ENCODE data around the gene NRROS. TPM values are rescaled to one million over a fixed set of nuclear protein-coding genes. Genes with fewer than 3 reads are reported as not detected.

The NRROS gene
- total and polyA plus RNA-seq, 2 experiments from 2014 or later, result 0.33 TPM; not detected in 1

- Histone ChIP-seq H3K4me3 (no peak overlapping the region), H3K27me3 (no peaks in the 10 kb centered on the region), H3K4me2 (no peak overlapping the region), H3K9me3 (ENCODE audit: low read depth) (no peaks in the 10 kb centered on the region), H3K36me3 (replicated peaks; ENCODE audit: insufficient read depth, low read depth) (no peaks in the 10 kb centered on the region), H3K4me1 (ENCODE audit: insufficient read depth) (no peaks in the 10 kb centered on the region), H3K79me2 (no peaks in the 10 kb centered on the region), H3K27ac (no peak overlapping the region), H3K9me2 (replicated peaks; ENCODE audit: insufficient read depth) (no peaks in the 10 kb centered on the region), H2AFZ (no peak overlapping the region), H4K20me1 (ENCODE audit: insufficient read depth, poor library complexity, severe bottlenecking) (no peaks in the 10 kb centered on the region)
- TF ChIP-seq EZH2phosphoT487 (IDR thresholded peaks at IDR 0.05; ENCODE audit: low read depth, severe bottlenecking, unreplicated experiment), result no peak
- no peak for TF ChIP-seq EZH2 (IDR thresholded peaks at IDR 0.05; ENCODE audit: borderline replicate concordance)
- TF ChIP-seq, protein P1, sequence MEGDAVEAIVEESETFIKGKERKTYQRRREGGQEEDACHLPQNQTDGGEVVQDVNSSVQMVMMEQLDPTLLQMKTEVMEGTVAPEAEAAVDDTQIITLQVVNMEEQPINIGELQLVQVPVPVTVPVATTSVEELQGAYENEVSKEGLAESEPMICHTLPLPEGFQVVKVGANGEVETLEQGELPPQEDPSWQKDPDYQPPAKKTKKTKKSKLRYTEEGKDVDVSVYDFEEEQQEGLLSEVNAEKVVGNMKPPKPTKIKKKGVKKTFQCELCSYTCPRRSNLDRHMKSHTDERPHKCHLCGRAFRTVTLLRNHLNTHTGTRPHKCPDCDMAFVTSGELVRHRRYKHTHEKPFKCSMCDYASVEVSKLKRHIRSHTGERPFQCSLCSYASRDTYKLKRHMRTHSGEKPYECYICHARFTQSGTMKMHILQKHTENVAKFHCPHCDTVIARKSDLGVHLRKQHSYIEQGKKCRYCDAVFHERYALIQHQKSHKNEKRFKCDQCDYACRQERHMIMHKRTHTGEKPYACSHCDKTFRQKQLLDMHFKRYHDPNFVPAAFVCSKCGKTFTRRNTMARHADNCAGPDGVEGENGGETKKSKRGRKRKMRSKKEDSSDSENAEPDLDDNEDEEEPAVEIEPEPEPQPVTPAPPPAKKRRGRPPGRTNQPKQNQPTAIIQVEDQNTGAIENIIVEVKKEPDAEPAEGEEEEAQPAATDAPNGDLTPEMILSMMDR (IDR thresholded peaks at IDR 0.05; ENCODE audit: poor library complexity), result no peak
- no peak for DNase-seq (ENCODE audit: low spot score)
- WGBS (ENCODE audit: low lambda C conversion rate, missing lambda C conversion rate), result 80% methylated on average over 16 of the region's 16 CpGs
Measured at GRCh38 chr3:196661400-196661799, 21.9 kb downstream of the NRROS start.

DNA sequence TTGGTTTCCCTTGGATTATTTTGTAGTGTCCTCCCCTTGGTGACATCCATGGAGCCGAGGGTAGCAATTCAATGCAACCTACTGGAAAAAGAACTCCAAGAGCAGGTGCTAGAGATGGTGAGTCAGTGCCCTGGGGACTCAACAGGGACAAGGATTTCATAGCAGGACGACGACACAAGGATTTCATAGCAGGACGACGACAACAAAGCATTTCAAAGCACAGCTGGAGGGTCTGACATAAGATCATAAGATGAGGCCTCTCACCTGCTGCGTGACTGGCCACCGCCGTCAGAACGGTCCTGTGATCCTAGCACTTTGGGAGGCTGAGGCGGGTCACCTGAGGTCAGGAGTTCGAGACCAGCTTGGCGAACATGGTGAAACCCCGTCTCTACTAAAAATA is 22.5 kb downstream of the NRROS start:
- no peaks in the 10 kb centered on the region for H3K27me3 ChIP-seq
- H4K20me1 ChIP-seq (ENCODE audit: insufficient read depth, poor library complexity, severe bottlenecking), result no peaks in the 10 kb centered on the region
- H3K9me3 ChIP-seq (ENCODE audit: low read depth), result no peaks in the 10 kb centered on the region
- H3K4me1 ChIP-seq (ENCODE audit: insufficient read depth), result no peaks in the 10 kb centered on the region
- H3K9me2 ChIP-seq (replicated peaks; ENCODE audit: insufficient read depth), result no peaks in the 10 kb centered on the region
- no peak overlapping the region for H3K27ac ChIP-seq
- no peaks in the 10 kb centered on the region for H3K36me3 ChIP-seq (replicated peaks; ENCODE audit: insufficient read depth, low read depth)
- no peaks in the 10 kb centered on the region for H3K79me2 ChIP-seq
- no peak overlapping the region for H3K4me3 ChIP-seq
- H2AFZ ChIP-seq, result no peak overlapping the region
- 79% methylated on average over 13 of the region's 13 CpGs for WGBS (ENCODE audit: low lambda C conversion rate, missing lambda C conversion rate)
- H3K4me2 ChIP-seq, result no peak overlapping the region
- TF ChIP-seq EZH2phosphoT487 (IDR thresholded peaks at IDR 0.05; ENCODE audit: low read depth, severe bottlenecking, unreplicated experiment), result no peak
- no peak for DNase-seq (ENCODE audit: low spot score)

DNA sequence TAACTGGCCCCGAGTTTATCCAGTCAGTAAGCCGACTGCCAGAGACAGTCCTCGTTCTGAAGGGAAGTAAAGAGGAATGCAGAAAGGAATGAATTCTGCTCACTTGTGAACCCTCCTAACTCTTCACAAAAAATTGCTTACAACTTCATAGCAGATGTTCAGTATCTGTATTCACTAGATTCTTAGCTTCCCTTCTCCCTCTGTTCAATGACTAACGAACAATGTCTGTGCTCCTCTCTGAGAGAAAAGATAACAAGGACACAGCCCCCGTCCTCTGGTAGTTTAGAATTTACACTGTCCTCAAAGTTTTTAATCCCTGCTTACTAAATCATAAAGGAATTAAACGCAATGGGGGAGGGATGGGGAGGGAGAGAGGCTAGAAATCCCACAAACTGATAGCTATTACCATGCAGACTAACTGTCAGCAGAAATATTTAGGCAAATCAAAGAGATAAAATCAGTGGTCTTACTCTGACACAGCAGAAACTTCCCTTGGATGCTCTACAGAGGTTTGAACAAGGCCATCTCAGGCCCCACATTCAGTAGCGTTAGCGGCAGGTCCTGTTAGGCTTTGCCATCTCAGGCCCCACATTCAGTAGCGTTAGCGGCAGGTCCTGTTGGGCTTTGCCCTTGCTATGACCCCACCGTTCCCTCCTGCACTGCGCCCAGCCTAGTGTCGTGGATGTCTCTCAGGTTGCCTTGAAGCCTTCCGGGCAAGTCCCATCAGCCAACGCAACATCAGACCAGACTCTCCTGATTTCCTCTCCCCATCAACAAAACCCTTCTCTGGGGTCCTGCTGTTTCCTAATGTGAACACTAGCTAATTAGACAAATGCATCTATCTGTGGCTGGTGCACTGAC is 23.4 kb downstream of the NRROS start:
- Histone ChIP-seq H3K79me2 (no peaks in the 10 kb centered on the region), H4K20me1 (ENCODE audit: insufficient read depth, poor library complexity, severe bottlenecking) (no peaks in the 10 kb centered on the region), H3K9me2 (replicated peaks; ENCODE audit: insufficient read depth) (no peaks in the 10 kb centered on the region), H3K4me1 (ENCODE audit: insufficient read depth) (no peaks in the 10 kb centered on the region), H2AFZ (no peak overlapping the region), H3K27ac (peak overlapping the region; percentile 16), H3K27me3 (no peaks in the 10 kb centered on the region), H3K9me3 (ENCODE audit: low read depth) (no peaks in the 10 kb centered on the region), H3K4me2 (no peak overlapping the region), H3K4me3 (no peak overlapping the region), H3K36me3 (replicated peaks; ENCODE audit: insufficient read depth, low read depth) (no peaks in the 10 kb centered on the region)
- TF ChIP-seq EZH2phosphoT487 (IDR thresholded peaks at IDR 0.05; ENCODE audit: low read depth, severe bottlenecking, unreplicated experiment) (no peak), EZH2 (IDR thresholded peaks at IDR 0.05; ENCODE audit: borderline replicate concordance) (no peak)
- TF ChIP-seq, protein P1 (IDR thresholded peaks at IDR 0.05; ENCODE audit: poor library complexity), result no peak
- WGBS (ENCODE audit: low lambda C conversion rate, missing lambda C conversion rate), result 63% methylated on average over 15 of the region's 15 CpGs
- DNase-seq (ENCODE audit: low spot score), result no peak

Measured in hepatocyte (in vitro differentiated cells).